Gastrocnemius medialis (tissue), 4 donors: ENCODE results near the gene GSK3B.

Experiments used
- CTCF ChIP-seq, 5 experiments: fragments of 450-650 bp in 3 of 5; fragments of 200-600 bp in 2 of 5; sonication (generic) in 2 of 5; IDR thresholded peaks in 4 of 5; conservative IDR thresholded peaks in 1 of 5; 1 replicate in 4 of 5; 2 replicates in 1 of 5; pipeline ENCODE4 v1.5.1; 2016 to 2019; ENCODE audit warnings: antibody characterized with exemption in 5 of 5, mild to moderate bottlenecking in 3 of 5, moderate library complexity in 3 of 5
- POLR2A ChIP-seq, 2 donors: fragments of 450-650 bp; IDR thresholded peaks; one replicate each; pipeline ENCODE4 v1.6.1; 2017; ENCODE audit warnings: antibody characterized with exemption in 2 of 2, mild to moderate bottlenecking in 2 of 2, moderate library complexity in 2 of 2

GRCh38 chr3:120017692-120018091 is 76.6 kb downstream of the GSK3B start:
- no peak for TF ChIP-seq CTCF (IDR thresholded peaks at IDR 0.05 in 4 of 5, conservative IDR thresholded peaks at IDR 0.05 in 1 of 5)
- TF ChIP-seq POLR2A (IDR thresholded peaks at IDR 0.05) = no peak
